GF-D8 (cell line): ENCODE measurements around the gene LCLAT1.
A peak's percentile ranks its signal among the peaks of the same experiment; 100 is the strongest.

Experiments used
- DNase-seq: peaks from one replicate; lab custom pipeline; 2025; lab: John Stamatoyannopoulos, UW

The LCLAT1 gene

GRCh38 chr2:30422444-30423040 lies 24.5 kb upstream of the LCLAT1 start:
- no peak for DNase-seq

GRCh38 chr2:30424231-30424630 lies 22.8 kb upstream of the LCLAT1 start:
- DNase-seq = no peak

- DNase-seq = no peak
Observed at GRCh38 chr2:30425326-30425725, 21.7 kb upstream of the LCLAT1 start.

- no peak for DNase-seq
Observed at GRCh38 chr2:30427606-30428347, 19.3 kb upstream of the LCLAT1 start.

- no peak for DNase-seq
Observed at GRCh38 chr2:30428348-30428662, 18.7 kb upstream of the LCLAT1 start.

- DNase-seq = no peak
Observed at GRCh38 chr2:30428827-30429461, 18.1 kb upstream of the LCLAT1 start.

- DNase-seq = no peak
Observed at GRCh38 chr2:30433541-30434299, 13.3 kb upstream of the LCLAT1 start.

GRCh38 chr2:30434708-30435107 lies 12.3 kb upstream of the LCLAT1 start:
- no peak for DNase-seq

GRCh38 chr2:30436859-30437435 lies 10.1 kb upstream of the LCLAT1 start:
- DNase-seq = no peak

GRCh38 chr2:30437809-30438548 lies 9.1 kb upstream of the LCLAT1 start:
- DNase-seq = no peak

GRCh38 chr2:30439296-30439695 lies 7.8 kb upstream of the LCLAT1 start:
- no peak for DNase-seq

- no peak for DNase-seq
Observed at GRCh38 chr2:30439879-30440278, 7.2 kb upstream of the LCLAT1 start.

GRCh38 chr2:30441023-30441422 lies 6.0 kb upstream of the LCLAT1 start:
- no peak for DNase-seq

- no peak for DNase-seq
Observed at GRCh38 chr2:30443081-30443480, 4.0 kb upstream of the LCLAT1 start.

GRCh38 chr2:30444273-30444672 lies 2.8 kb upstream of the LCLAT1 start:
- DNase-seq = no peak

- no peak for DNase-seq
Observed at GRCh38 chr2:30445266-30445821, 1.7 kb upstream of the LCLAT1 start.

- DNase-seq = peak; percentile 11
Observed at GRCh38 chr2:30446602-30447148, 371 bp upstream of the LCLAT1 start.

GRCh38 chr2:30448308-30448707 lies 1.3 kb downstream of the LCLAT1 start:
- DNase-seq = no peak

- DNase-seq = no peak
Observed at GRCh38 chr2:30448866-30449265, 1.8 kb downstream of the LCLAT1 start.

GRCh38 chr2:30450025-30450424 lies 3.0 kb downstream of the LCLAT1 start:
- no peak for DNase-seq

- no peak for DNase-seq
Observed at GRCh38 chr2:30453498-30453897, 6.5 kb downstream of the LCLAT1 start.
